HG02623 (cell line): ENCODE data around the gene BTBD1.
A peak's percentile ranks its signal among the peaks of the same experiment; 100 is the strongest.
"Not testable (repeated sequence)": the region's sequence is repeated elsewhere in the genome, so short reads cannot be mapped to it uniquely, and the experiment has no call there.

Experiments used
- ATAC-seq: cut with Tn5 transposase; IDR thresholded peaks from one replicate; pipeline ENCODE4 v1.9.1; 2021; ENCODE audit warnings: moderate library complexity; ENCODE audit not compliant: unreplicated experiment

The BTBD1 gene

DNA sequence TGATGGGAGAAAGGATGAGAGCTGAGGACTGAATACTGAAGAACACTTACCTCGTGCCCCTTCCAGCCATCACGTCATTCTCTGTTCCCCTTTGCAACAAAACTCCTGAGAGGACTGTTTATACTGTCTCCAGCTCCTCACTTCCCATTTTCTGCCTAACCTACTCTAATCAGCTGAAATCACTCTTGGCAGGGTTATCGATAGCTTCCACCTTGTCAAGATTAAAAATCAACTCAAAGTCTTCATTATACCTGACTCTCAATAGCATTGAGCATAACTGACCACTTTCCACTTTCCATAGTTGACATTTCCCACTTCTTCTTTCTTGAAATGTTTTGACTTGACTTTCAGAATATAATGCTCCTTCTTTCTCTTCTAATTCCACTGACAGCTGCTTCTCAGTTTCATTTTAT is 4.3 kb downstream of the BTBD1 start:
- no peak for ATAC-seq

GRCh38 chr15:83061680-83062079 is 5.4 kb downstream of the BTBD1 start:
- no peak for ATAC-seq

GRCh38 chr15:83057696-83058376 is 9.2 kb downstream of the BTBD1 start:
- no peak for ATAC-seq

GRCh38 chr15:83057002-83057401 is 10.1 kb downstream of the BTBD1 start:
- no peak for ATAC-seq

GRCh38 chr15:83053151-83053550 is 13.9 kb downstream of the BTBD1 start:
- no peak for ATAC-seq

- no peak for ATAC-seq
Observed at GRCh38 chr15:83046558-83047127, 20.4 kb downstream of the BTBD1 start.

DNA sequence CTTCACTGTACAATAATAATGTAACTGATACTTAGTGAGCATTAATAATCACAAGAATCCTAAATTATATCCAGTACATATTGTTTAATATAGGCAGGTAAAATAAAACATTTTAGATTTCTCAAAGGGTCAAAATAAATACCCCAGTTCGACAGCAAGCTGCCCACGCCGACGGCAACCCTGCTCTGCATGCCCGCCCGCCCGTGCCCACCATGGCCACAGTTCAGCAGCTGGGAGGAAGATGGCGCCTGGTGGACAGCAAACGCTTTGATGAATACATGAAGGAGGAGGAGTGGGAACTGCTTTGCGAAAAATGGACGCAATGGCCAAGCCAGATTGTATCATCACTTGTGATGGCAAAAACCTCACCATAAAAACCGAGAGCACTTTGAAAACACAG is 22.9 kb downstream of the BTBD1 start:
- ATAC-seq = no peak

DNA sequence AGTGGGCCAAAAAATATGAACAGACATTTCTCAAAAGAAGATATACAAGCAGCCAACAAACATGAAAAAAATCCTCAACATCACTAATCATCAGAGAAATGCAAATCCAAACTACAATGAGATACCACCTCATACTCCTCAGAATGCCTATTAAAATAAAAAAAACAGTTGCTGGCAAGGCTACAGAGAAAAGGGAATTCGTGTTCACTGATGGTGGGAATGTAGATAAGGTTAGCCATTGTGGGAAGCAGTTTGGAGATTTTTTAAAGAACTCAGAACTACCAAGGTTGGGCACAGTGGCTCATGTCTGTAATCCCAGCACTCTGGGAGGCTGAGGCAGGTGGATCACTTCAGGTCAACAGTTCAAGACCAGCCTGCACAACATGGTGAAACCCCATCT is 27.8 kb downstream of the BTBD1 start:
- ATAC-seq = no peak

DNA sequence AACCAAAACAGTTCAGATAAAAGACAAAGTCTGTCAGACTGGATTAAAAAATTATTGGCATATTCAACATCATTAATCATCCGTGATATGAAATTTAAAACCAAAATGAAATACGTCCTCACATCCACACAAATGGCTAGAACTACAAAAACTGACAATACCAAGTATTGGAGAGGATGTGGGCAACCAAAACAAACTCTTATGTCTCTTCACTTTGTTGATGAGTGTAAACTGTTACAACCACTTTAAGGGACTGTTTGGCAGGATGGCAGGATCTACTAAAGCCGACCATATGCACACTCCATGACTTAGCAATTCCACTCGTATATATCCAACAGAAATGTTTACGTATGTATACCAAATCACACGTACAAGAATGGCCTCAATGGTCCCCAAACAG is 30.8 kb downstream of the BTBD1 start:
- no peak for ATAC-seq

- not testable (repeated sequence) for ATAC-seq
Observed at GRCh38 chr15:83031234-83031633, 35.8 kb downstream of the BTBD1 start.

GRCh38 chr15:83030021-83030420 is 37.0 kb downstream of the BTBD1 start:
- no peak for ATAC-seq

DNA sequence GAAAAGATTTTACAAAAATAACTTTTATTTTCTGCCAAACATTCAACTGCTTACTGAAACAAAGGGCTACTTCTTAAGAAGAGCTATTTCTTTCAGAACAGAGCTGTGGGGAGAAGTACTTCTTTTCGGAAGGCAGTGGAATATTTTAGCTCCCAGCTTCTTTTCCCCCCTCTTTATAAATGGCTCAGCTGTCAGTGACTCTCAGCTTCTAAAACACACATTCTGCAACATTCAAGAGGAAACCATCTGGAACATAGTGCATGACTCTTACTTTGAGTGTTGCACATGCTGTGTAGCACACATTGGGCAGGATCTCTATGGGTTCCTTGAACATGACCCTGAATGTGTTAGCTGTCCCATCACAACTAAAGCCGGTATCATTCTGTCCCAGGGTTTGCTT is 48.6 kb downstream of the BTBD1 start:
- ATAC-seq = no peak

DNA sequence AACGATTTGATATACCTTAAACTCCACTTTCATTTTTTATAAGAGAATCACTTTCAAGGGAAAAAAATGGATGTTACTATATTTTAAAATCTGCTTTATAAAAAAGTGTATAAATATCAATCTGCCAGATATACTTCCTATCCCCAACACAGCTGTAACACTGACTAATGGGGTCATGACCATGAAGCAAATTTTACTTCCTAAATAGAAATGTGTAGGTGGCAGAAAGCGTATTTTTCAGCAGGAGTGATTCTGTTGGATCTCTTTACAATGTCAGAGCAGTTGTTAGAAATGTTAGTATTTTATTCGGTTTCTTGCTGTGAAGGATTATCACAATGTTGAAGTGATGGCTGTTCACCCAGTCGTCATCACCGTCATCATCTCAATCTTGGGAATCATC is 50.1 kb downstream of the BTBD1 start:
- no peak for ATAC-seq

DNA sequence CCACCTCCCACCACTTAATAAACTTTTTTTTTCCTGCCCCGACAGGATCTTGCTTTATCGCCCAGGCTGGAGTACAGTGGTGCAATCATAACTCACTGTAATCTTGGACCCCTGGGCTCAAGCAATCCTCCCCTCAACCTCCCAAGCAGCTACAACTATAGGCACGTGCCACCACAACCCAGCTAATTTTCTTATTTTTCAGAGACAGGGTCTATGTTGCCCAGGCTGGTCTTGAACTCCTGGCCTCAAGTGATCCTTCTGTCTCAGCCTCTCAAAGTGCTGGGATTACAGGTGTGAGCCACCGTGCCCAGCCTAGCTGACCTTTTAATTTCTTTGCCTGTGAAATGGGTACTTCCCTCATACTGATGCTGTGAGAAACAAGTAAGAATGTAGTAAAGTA is 51.7 kb downstream of the BTBD1 start:
- ATAC-seq = no peak

- ATAC-seq = no peak
Observed at GRCh38 chr15:83014205-83014653, 52.8 kb downstream of the BTBD1 start.

DNA sequence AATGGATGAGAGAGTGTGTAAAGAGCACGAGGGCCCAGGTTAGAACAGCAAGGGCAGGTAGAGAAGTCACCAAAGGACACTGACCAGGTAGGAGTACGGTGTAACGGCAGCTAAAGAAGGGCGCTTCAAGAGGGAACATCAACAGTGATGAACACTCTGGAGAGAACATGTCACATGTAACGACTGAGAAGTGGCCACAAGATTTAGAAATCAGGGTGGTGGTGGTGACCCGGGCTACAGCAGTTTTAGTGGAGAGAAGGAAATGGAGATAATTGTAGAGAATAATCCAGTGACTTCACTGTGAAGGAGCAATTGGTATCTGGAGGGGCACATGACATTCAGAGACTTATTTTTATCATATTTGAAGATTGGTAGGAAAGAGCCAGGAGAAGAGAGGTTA is 54.4 kb downstream of the BTBD1 start:
- no peak for ATAC-seq

DNA sequence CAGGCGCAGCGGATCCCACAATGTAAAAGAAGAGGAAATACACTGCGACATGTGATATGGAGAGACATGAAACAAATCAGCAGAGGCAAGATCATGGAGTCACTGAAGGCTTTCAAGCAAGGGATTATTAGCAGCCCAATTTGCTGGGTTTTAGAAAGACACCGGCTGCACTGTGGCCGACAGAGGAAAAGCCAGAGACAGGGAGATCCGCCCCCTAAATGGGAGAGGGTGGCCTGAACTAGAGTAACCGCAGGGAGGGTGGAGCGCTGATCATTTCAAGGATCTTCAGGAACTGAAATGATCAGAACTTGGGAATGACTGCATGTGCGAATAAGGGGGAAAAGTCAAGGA is 55.0 kb downstream of the BTBD1 start:
- ATAC-seq = no peak

DNA sequence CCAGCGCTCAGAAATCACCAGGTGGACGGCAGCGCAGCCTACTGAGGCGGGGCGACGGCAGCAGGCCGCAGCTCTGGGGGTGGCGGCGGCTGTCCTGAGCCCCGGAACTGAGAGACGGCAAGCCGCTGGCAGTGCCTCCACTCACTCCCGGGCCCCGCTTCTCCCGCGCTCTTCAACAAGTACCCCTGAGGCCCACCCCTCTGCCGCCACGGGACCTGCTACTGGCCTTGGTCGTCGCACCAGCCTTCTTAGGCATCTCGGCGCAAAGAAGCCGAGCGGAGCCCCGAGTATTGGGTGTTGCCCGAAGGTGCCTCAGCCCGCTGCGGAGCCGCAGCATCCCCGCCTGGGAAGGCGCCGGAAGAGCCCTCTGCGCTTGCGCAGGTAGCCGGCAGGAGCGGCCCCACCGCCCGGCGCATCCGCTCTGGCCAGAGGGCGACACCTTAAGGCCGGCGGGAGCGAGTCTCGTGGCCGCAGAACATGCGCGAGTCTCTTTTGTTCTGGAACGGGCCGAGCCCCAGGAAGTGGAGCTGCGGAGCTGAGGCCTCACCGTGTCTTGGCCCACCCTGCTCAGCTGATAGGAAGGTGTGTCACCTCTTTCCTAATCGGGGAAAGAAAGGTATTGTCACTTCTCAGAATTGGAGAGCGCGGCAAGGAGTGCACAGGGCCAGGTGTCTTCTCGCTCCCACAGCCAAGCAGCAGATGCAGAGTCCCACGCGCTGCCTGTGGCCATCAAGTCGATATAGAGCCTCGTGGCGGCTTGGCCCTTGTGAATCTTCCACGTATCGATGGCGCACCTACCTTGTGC is 55.6 kb downstream of the BTBD1 start, which contains the start of gene C15orf40:
Gene C15orf40, minus strand, starts transcription at position 369 of the 805 bp plus-strand sequence. Its CDS starts 32 bp downstream, at position 337.
- ATAC-seq = peak; percentile 86

DNA sequence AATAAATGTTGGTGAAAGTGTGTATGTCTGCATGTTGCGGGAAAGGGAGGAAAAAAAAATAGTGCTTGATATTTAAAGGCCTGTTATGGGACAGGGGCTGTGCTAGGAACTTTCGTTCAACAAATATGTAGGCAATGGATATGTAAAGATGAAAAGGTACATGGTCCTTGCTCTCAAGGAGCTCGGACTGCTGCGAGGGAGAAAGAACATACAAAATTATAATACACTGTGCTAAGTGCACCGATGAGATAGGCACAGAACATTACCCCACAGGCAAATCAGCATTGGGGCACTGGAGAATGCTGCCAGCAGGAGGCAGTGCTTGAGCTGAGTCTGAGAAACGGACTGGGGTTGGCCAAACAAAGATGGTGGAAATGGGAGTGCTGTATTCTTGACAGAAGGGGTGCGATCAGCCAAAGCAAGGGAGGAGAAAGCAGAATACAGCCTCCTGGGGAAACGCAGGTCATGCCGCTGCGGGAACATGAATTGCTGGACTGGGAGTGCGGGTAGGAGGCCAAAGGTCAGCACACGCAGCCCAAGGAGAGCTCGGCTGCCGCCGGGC is 56.3 kb downstream of the BTBD1 start:
- peak; percentile 40 for ATAC-seq

GRCh38 chr15:83000672-83001031 is 66.4 kb downstream of the BTBD1 start:
- not testable (repeated sequence) for ATAC-seq

DNA sequence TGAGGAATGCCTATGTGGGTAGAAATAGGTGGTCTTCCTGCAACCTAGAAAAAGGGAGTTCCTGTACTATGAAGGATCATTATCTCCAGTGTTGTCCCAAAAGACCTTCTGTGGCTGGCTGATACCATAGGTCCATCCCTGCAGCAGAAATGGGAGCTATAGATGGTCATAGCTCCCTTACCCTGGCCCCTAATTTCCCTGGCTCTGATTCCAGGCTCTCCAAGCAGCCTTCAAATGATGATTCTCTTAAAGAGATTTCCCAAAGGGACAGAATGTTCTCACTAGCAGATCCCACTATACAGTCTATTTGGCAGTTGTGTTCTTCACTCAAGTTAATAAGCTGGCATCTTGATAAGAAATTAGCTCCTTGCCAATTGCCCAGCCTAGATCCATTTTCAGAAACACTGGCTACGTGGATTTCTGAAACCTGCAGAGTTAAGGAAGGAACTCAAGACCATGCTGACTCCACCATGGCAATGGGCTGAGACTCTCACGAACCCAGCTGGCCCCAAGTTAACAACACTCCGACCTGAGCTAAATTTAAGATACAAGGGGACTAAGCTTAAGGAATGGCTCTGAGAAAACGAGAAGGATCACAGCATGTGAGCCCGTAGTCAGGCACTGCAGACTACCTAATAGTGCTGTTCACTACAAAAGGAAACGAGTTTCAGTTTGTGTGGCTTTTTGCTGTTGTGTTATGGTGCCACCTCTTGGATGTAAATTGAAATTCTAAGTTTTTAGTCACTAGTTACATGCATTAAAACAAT is 67.0 kb downstream of the BTBD1 start:
- peak; percentile 58 for ATAC-seq
